Measurements from ENCODE around the gene BIN1. TPM values are rescaled to one million over a fixed set of nuclear protein-coding genes. Genes with fewer than 3 reads are reported as not detected.

Gene BIN1
- polyA plus RNA-seq, 1 of the 3 experiments (the other 2 are of a cell fraction): 40.3 TPM

GRCh38 chr2:127006962-127007361, 100.0 kb downstream of the BIN1 start:
- H3K36me3 ChIP-seq (replicated peaks in 1 of 2; ENCODE audit: control insufficient read depth in 1 of 2, insufficient read depth in 2 of 2, low read length in 1 of 2): no peaks in the 10 kb centered on the region
- peaks cover 7% of the 10 kb centered on the region; the same call in 1 of the 2 replicates for H3K27me3 ChIP-seq (ENCODE audit: insufficient read depth)
- no peaks in the 10 kb centered on the region for H3K9me3 ChIP-seq
- peak overlapping the region in 1 of 2 experiments; percentile 52; a peak in 2 of 4 replicates for H3K27ac ChIP-seq (ENCODE audit: low read depth in 2 of 2, low read length in 1 of 2)
- no peak for DNase-seq
- no peak overlapping the region for H3K4me2 ChIP-seq
- no peak overlapping the region for H3K4me3 ChIP-seq (ENCODE audit: low read depth in 2 of 2, low read length in 1 of 2)
- no peaks in the 10 kb centered on the region for H3F3A ChIP-seq (replicated peaks; ENCODE audit: insufficient read depth)
- no peak overlapping the region for H2AFZ ChIP-seq (ENCODE audit: low read depth)
- 39% methylated on average over 4 of the region's 4 CpGs for WGBS (ENCODE audit: low lambda C conversion rate)
- TF ChIP-seq FOXJ3 (CRISPR knock-in tag; IDR thresholded peaks at IDR 0.05): no peak
- no peak for TF ChIP-seq RAD21 (IDR thresholded peaks at IDR 0.05; ENCODE audit: low read length)
- TF ChIP-seq JUND (IDR thresholded peaks at IDR 0.05): no peak
- no peak for TF ChIP-seq GABPA (IDR thresholded peaks at IDR 0.05; ENCODE audit: low read depth)
- no peak for TF ChIP-seq ELF1 (IDR thresholded peaks at IDR 0.05)
- no peak for TF ChIP-seq GATA2 (CRISPR knock-in tag; IDR thresholded peaks at IDR 0.05)
- TF ChIP-seq, protein P1, sequence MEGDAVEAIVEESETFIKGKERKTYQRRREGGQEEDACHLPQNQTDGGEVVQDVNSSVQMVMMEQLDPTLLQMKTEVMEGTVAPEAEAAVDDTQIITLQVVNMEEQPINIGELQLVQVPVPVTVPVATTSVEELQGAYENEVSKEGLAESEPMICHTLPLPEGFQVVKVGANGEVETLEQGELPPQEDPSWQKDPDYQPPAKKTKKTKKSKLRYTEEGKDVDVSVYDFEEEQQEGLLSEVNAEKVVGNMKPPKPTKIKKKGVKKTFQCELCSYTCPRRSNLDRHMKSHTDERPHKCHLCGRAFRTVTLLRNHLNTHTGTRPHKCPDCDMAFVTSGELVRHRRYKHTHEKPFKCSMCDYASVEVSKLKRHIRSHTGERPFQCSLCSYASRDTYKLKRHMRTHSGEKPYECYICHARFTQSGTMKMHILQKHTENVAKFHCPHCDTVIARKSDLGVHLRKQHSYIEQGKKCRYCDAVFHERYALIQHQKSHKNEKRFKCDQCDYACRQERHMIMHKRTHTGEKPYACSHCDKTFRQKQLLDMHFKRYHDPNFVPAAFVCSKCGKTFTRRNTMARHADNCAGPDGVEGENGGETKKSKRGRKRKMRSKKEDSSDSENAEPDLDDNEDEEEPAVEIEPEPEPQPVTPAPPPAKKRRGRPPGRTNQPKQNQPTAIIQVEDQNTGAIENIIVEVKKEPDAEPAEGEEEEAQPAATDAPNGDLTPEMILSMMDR (IDR thresholded peaks at IDR 0.05): no peak
- TF ChIP-seq, protein P2, sequence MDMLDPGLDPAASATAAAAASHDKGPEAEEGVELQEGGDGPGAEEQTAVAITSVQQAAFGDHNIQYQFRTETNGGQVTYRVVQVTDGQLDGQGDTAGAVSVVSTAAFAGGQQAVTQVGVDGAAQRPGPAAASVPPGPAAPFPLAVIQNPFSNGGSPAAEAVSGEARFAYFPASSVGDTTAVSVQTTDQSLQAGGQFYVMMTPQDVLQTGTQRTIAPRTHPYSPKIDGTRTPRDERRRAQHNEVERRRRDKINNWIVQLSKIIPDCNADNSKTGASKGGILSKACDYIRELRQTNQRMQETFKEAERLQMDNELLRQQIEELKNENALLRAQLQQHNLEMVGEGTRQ (IDR thresholded peaks at IDR 0.05; ENCODE audit: borderline replicate concordance, low read depth, low read length): no peak
- TF ChIP-seq TCF12 (IDR thresholded peaks at IDR 0.05): no peak
- TF ChIP-seq, protein P3, sequence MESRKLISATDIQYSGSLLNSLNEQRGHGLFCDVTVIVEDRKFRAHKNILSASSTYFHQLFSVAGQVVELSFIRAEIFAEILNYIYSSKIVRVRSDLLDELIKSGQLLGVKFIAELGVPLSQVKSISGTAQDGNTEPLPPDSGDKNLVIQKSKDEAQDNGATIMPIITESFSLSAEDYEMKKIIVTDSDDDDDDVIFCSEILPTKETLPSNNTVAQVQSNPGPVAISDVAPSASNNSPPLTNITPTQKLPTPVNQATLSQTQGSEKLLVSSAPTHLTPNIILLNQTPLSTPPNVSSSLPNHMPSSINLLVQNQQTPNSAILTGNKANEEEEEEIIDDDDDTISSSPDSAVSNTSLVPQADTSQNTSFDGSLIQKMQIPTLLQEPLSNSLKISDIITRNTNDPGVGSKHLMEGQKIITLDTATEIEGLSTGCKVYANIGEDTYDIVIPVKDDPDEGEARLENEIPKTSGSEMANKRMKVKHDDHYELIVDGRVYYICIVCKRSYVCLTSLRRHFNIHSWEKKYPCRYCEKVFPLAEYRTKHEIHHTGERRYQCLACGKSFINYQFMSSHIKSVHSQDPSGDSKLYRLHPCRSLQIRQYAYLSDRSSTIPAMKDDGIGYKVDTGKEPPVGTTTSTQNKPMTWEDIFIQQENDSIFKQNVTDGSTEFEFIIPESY (IDR thresholded peaks at IDR 0.05; ENCODE audit: borderline replicate concordance, low read depth): no peak
- TF ChIP-seq TAF1 (IDR thresholded peaks at IDR 0.05; ENCODE audit: borderline replicate concordance, low read depth, low read length): no peak
- no peak for TF ChIP-seq POLR2AphosphoS5 (IDR thresholded peaks at IDR 0.05; ENCODE audit: low read depth, low read length)
- no peak for TF ChIP-seq SIN3A (IDR thresholded peaks at IDR 0.05; ENCODE audit: borderline replicate concordance, low read depth, low read length)
- no peak for TF ChIP-seq SMC3 (IDR thresholded peaks at IDR 0.05; ENCODE audit: low read depth, low read length)
- no peak for TF ChIP-seq CHD2 (IDR thresholded peaks at IDR 0.05; ENCODE audit: low read length, partially characterized antibody)
- no peak for TF ChIP-seq MEF2A (IDR thresholded peaks at IDR 0.05; ENCODE audit: borderline replicate concordance, low read depth)
- H3K4me1 ChIP-seq (ENCODE audit: control insufficient read depth in 1 of 2, insufficient read depth in 2 of 2, low read depth in 1 of 2, low read length in 1 of 2): peaks cover 2 to 7% of the 10 kb centered on the region in 2 experiments; a peak in 1 of 4 replicates
- ChIA-PET CTCF (no interaction called here), POLR2A (no interaction called here)
- no peaks in the 10 kb centered on the region for H4K20me1 ChIP-seq (ENCODE audit: insufficient read depth)
- no peaks in the 10 kb centered on the region for H3K79me2 ChIP-seq (ENCODE audit: insufficient read depth)
- no peak overlapping the region for H3K9ac ChIP-seq
- H3K9me2 ChIP-seq: no peaks in the 10 kb centered on the region
